ENCODE results near the gene TGIF2LY. TPM values are rescaled to one million over a fixed set of nuclear protein-coding genes. Genes with fewer than 3 reads are reported as not detected.
"Not testable (repeated sequence)": the region's sequence is repeated elsewhere in the genome, so short reads cannot be mapped to it uniquely, and the experiment has no call there.

TGIF2LY gene
- total RNA-seq: not detected

GRCh38 chrY:3578767-3579166 is at the start of gene TGIF2LY:
TSS of gene TGIF2LY (plus strand) at chrY:3579067. CDS start at chrY:3579245, 178 bp downstream.
- ATAC-seq; intact Hi-C loops (cut with DNase I); DNase-seq (ENCODE audit: low spot score): not testable (repeated sequence)
